SK-N-SH treated with all-trans-retinoic acid at 6 μM for 48 hours (cell line): ENCODE measurements around the gene RTF1.
"Not testable (repeated sequence)": the region's sequence is repeated elsewhere in the genome, so short reads cannot be mapped to it uniquely, and the experiment has no call there.

Experiments used
- ATAC-seq: fragments of 200-7000 bp; cut with Tn5 transposase; 3 replicates; pipeline ENCODE4 v1.9.1; 2020; ENCODE audit warnings: mild to moderate bottlenecking, moderate library complexity
- ARNTL ChIP-seq: fragments of 450-650 bp; formaldehyde crosslinking; IDR thresholded peaks from 2 replicates; pipeline ENCODE4 v1.5.0; 2020; ENCODE audit warnings: low read depth, mild to moderate bottlenecking, moderate library complexity, borderline replicate concordance
- BACH2 ChIP-seq: fragments of 250-450 bp; sonication (Bioruptor Pico); IDR thresholded peaks from 2 replicates; pipeline ENCODE4 v1.9.0; 2021; ENCODE audit warnings: mild to moderate bottlenecking, borderline replicate concordance
- CSDC2 ChIP-seq: fragments of 250-450 bp; sonication (Bioruptor Pico); IDR thresholded peaks from 2 replicates; pipeline ENCODE4 v1.5.0; 2020; ENCODE audit warnings: mild to moderate bottlenecking, moderate library complexity
- GLIS3 ChIP-seq: fragments of 250-450 bp; sonication (Bioruptor Pico); IDR thresholded peaks from 2 replicates; pipeline ENCODE4 v1.5.0; 2020; ENCODE audit warnings: mild to moderate bottlenecking, moderate library complexity
- ISL1 ChIP-seq: fragments of 250-450 bp; sonication (Bioruptor Pico); IDR thresholded peaks from 2 replicates; pipeline ENCODE4 v2.1.2; 2022; ENCODE audit warnings: mild to moderate bottlenecking, moderate library complexity
- OSR1 ChIP-seq: fragments of 250-450 bp; sonication (Bioruptor Pico); IDR thresholded peaks from 2 replicates; pipeline ENCODE4 v1.8.0; 2022; ENCODE audit warnings: moderate library complexity, mild to moderate bottlenecking, inconsistent platforms
- RARB ChIP-seq: fragments of 250-450 bp; sonication (Bioruptor Pico); IDR thresholded peaks from 2 replicates; pipeline ENCODE4 v1.8.0; 2021; ENCODE audit warnings: mild to moderate bottlenecking, moderate library complexity
- SNAI2 ChIP-seq: fragments of 250-450 bp; sonication (Bioruptor Pico); IDR thresholded peaks from 2 replicates; pipeline ENCODE4 v1.5.0; 2020; ENCODE audit warnings: mild to moderate bottlenecking, moderate library complexity
- TCF4 ChIP-seq: fragments of 250-450 bp; sonication (Bioruptor Pico); IDR thresholded peaks from 2 replicates; pipeline ENCODE4 v1.8.0; 2021; ENCODE audit warnings: mild to moderate bottlenecking, moderate library complexity, borderline replicate concordance
- ZC3H10 ChIP-seq: fragments of 250-450 bp; sonication (Bioruptor Pico); IDR thresholded peaks from 2 replicates; pipeline ENCODE4 v1.5.1; 2021; ENCODE audit warnings: mild to moderate bottlenecking, moderate library complexity
- ZFP3 ChIP-seq: fragments of 250-450 bp; sonication (Bioruptor Pico); IDR thresholded peaks from 2 replicates; pipeline ENCODE4 v1.5.0; 2020; ENCODE audit warnings: mild to moderate bottlenecking, moderate library complexity
- ZFP30 ChIP-seq: fragments of 450-650 bp; formaldehyde crosslinking; IDR thresholded peaks from 2 replicates; pipeline ENCODE4 v1.5.0; 2022; ENCODE audit warnings: mild to moderate bottlenecking, moderate library complexity
- ZNF70 ChIP-seq: fragments of 450-650 bp; formaldehyde crosslinking; IDR thresholded peaks from 2 replicates; pipeline ENCODE4 v1.5.0; 2020; ENCODE audit warnings: mild to moderate bottlenecking, moderate library complexity
- ZNF8 ChIP-seq: fragments of 450-650 bp; formaldehyde crosslinking; IDR thresholded peaks from 2 replicates; pipeline ENCODE4 v1.5.0; 2020; ENCODE audit warnings: mild to moderate bottlenecking, moderate library complexity
- TF ChIP-seq, protein P1 (sequence below): fragments of 250-450 bp; sonication (Bioruptor Pico); IDR thresholded peaks from 2 replicates; pipeline ENCODE4 v1.5.1; 2020; ENCODE audit warnings: low read depth, mild to moderate bottlenecking, moderate library complexity
- TF ChIP-seq, protein P2 (sequence below): fragments of 250-450 bp; sonication (Bioruptor Pico); IDR thresholded peaks from 2 replicates; pipeline ENCODE4 v1.5.1; 2021; ENCODE audit warnings: mild to moderate bottlenecking, moderate library complexity
- TF ChIP-seq, protein P3 (sequence below): fragments of 250-450 bp; sonication (Bioruptor Pico); IDR thresholded peaks from 2 replicates; pipeline ENCODE4 v1.5.0; 2020; ENCODE audit warnings: mild to moderate bottlenecking, moderate library complexity

RTF1 gene

DNA sequence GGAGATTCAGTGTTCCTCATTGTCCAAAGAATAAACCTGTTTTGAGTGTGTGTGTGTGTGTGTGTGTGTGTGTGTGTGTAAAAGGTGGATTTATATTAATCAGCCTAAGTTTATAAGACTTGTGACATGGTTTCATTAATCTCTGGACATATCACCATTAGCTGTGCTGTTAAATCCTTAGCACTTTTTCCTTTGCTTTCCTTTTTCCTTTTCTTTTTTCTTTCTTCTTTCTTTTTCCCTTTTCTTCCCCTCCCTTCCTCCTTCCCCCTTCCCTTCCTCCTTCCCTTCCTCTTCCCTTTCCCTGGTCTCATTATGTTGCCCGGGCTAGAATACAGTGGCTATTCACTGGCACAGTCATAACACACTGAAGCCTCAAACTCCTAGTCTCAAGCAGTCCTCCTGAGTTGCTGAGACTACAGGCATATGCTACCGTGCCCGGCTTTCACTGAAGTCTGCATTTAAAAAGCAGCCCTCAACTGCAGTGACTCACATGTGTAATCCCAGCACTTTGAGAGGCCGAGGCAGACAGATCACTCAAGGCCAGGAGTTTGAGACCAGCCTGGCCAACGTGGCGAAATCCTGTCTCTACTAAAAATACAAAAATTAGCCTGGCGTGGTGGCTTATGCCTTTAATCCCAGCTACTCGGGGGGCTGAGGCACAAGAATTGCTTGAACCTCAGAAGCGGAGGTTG, 48.1 kb downstream of the RTF1 start (continued):
- TF ChIP-seq, protein P1, sequence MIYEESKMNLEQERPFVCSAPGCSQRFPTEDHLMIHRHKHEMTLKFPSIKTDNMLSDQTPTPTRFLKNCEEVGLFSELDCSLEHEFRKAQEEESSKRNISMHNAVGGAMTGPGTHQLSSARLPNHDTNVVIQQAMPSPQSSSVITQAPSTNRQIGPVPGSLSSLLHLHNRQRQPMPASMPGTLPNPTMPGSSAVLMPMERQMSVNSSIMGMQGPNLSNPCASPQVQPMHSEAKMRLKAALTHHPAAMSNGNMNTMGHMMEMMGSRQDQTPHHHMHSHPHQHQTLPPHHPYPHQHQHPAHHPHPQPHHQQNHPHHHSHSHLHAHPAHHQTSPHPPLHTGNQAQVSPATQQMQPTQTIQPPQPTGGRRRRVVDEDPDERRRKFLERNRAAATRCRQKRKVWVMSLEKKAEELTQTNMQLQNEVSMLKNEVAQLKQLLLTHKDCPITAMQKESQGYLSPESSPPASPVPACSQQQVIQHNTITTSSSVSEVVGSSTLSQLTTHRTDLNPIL, result no peak
- TF ChIP-seq ISL1 (CRISPR knock-in tag) (no peak), TCF4 (no peak), ZFP3 (no peak)
- TF ChIP-seq, protein P2, sequence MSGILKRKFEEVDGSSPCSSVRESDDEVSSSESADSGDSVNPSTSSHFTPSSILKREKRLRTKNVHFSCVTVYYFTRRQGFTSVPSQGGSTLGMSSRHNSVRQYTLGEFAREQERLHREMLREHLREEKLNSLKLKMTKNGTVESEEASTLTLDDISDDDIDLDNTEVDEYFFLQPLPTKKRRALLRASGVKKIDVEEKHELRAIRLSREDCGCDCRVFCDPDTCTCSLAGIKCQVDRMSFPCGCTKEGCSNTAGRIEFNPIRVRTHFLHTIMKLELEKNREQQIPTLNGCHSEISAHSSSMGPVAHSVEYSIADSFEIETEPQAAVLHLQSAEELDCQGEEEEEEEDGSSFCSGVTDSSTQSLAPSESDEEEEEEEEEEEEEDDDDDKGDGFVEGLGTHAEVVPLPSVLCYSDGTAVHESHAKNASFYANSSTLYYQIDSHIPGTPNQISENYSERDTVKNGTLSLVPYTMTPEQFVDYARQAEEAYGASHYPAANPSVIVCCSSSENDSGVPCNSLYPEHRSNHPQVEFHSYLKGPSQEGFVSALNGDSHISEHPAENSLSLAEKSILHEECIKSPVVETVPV (CRISPR knock-in tag), result no peak
- TF ChIP-seq, protein P3, sequence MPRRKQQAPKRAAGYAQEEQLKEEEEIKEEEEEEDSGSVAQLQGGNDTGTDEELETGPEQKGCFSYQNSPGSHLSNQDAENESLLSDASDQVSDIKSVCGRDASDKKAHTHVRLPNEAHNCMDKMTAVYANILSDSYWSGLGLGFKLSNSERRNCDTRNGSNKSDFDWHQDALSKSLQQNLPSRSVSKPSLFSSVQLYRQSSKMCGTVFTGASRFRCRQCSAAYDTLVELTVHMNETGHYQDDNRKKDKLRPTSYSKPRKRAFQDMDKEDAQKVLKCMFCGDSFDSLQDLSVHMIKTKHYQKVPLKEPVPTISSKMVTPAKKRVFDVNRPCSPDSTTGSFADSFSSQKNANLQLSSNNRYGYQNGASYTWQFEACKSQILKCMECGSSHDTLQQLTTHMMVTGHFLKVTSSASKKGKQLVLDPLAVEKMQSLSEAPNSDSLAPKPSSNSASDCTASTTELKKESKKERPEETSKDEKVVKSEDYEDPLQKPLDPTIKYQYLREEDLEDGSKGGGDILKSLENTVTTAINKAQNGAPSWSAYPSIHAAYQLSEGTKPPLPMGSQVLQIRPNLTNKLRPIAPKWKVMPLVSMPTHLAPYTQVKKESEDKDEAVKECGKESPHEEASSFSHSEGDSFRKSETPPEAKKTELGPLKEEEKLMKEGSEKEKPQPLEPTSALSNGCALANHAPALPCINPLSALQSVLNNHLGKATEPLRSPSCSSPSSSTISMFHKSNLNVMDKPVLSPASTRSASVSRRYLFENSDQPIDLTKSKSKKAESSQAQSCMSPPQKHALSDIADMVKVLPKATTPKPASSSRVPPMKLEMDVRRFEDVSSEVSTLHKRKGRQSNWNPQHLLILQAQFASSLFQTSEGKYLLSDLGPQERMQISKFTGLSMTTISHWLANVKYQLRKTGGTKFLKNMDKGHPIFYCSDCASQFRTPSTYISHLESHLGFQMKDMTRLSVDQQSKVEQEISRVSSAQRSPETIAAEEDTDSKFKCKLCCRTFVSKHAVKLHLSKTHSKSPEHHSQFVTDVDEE (CRISPR knock-in tag), result no peak

DNA sequence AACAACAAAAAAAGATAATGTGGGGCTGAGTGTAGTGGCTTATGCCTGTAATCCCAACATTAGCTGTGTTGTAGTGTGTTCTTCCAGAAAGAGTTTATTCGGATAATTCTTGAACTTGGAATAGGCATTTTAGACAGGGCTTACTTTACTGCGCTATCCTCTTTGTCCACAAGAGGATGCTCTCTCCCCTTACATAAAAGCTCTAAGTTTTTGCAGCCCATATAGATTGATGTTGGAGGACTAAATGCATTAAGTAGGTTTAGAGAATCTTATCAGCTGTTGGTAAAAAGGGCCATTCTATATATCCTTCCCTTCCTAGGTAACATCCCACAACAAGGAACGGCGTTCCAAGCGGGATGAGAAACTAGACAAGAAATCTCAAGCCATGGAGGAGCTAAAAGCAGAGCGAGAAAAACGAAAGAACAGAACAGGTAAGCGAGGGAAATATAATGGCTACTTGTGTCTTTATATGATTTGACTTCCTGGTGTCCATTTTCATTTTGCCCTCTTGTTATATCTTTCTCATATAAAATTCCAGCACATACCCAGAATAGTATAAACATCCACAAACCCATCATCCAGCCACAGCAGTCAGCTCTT, 49.0 kb downstream of the RTF1 start:
- ATAC-seq, result peak; percentile 89

DNA sequence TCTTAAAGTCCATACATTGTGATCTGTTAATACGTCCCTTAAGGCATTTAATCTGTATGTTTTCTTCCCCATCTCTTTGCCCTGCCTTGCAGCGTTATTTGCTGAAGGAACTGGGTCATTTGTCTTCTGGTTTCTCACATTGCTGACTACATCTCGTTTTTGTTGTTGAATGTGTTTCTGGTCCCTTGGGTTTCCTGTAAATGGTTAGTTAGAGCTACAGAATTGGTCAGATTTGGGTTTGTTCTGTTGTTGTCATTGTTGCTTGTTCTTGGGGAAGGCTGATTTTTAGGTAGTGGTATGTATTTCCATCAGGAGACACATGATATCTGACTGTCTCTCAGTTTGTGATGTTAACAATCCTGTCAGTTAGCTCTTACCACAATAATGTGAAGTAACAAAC, 49.8 kb downstream of the RTF1 start:
- TF ChIP-seq ZFP3, result no peak
- TF ChIP-seq BACH2 (CRISPR knock-in tag), result no peak
- no peak for TF ChIP-seq SNAI2 (CRISPR knock-in tag)
- TF ChIP-seq, protein P2 (CRISPR knock-in tag), result no peak
- no peak for TF ChIP-seq OSR1 (CRISPR knock-in tag)
- ATAC-seq, result no peak

More for the DNA sequence above, 49.0 kb downstream of the RTF1 start:
- no peak for TF ChIP-seq ZFP30 (CRISPR knock-in tag)
- TF ChIP-seq ARNTL, result no peak
- TF ChIP-seq ZFP3, result no peak

DNA sequence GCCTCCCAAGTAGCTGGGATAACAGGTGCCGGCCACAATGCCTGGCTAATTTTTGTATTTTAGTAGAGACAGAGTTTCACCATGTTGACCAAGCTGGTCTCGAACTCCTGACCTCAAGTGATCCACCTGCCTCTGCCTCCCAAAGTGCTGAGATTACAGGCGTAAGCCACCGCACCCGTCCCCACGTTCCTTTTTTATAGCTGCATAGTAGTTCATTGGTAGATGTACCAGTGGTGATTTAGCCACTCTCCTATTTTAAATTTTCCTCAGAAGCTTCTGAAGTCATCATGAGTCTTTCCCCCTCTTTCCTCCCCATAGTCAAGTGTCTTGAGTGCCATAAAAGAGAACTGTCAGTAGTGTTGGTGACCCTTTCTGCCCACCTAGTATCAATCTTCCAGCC, 52.7 kb downstream of the RTF1 start:
- not testable (repeated sequence) for ATAC-seq
- TF ChIP-seq ZNF8 (CRISPR knock-in tag), result peak; percentile 60; the same call in 1 of the 2 replicates
- TF ChIP-seq, all 23 proteins: peak for 1; not testable (repeated sequence) for 22

DNA sequence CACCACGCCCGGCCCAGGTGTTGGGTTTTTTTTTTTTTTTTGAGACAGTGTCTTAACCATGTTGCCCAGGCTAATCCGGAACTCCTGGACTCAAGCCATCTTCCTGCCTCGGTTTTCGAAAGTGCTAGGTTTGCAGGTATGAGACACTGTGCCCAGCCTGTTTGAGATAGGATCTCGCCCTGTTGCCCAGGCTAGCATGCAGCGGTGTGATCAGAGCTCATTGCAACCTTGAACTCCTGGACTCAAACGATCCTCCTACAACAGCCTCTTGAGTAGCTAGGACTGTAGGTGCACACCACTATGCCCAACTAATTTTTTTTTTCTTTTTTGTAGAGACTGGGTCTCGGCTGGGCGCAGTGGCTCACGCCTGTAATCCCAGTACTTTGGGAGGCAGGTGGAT, 56.5 kb downstream of the RTF1 start:
- ATAC-seq, result no peak
- no peak for TF ChIP-seq OSR1 (CRISPR knock-in tag)
- no peak for TF ChIP-seq ZFP30 (CRISPR knock-in tag)
- TF ChIP-seq ISL1 (CRISPR knock-in tag), result no peak
- TF ChIP-seq ARNTL, result no peak
- TF ChIP-seq SNAI2 (CRISPR knock-in tag), result no peak
- no peak for TF ChIP-seq CSDC2 (CRISPR knock-in tag)
- TF ChIP-seq RARB, result no peak
- no peak for TF ChIP-seq ZC3H10 (CRISPR knock-in tag)
- no peak for TF ChIP-seq BACH2 (CRISPR knock-in tag)
- TF ChIP-seq, protein P1, result no peak
- TF ChIP-seq ZNF70 (CRISPR knock-in tag), result no peak
- TF ChIP-seq GLIS3, result no peak
- no peak for TF ChIP-seq ZFP3
